Uterus (tissue), 2 donors: Measurements from ENCODE around the gene CDC20.

ENCODE experiments used
- CTCF ChIP-seq, 4 experiments: fragments of 200-600 bp in 2 of 4; fragments of 450-650 bp in 2 of 4; sonication (generic) in 2 of 4; IDR thresholded peaks; one replicate each; pipeline ENCODE4 v1.5.1; 2016 to 2019; ENCODE audit warnings: antibody characterized with exemption in 4 of 4, mild to moderate bottlenecking in 2 of 4, moderate library complexity in 1 of 4
- POLR2A ChIP-seq, 2 donors: fragments of 450-650 bp; IDR thresholded peaks; one replicate each; pipeline ENCODE4 v1.6.1; 2016; ENCODE audit warnings: antibody characterized with exemption in 2 of 2, mild to moderate bottlenecking in 1 of 2, moderate library complexity in 1 of 2

- TF ChIP-seq CTCF (IDR thresholded peaks at IDR 0.05) (no peak), POLR2A (IDR thresholded peaks at IDR 0.05) (no peak)
These were observed 7.4 kb downstream of the CDC20 start for GRCh38 chr1:43366179-43366578.
